Lower leg skin (tissue), 3 donors: ENCODE measurements around the gene TNF.

Experiments
- POLR2A ChIP-seq, 2 donors: fragments of 450-650 bp; IDR thresholded peaks; one replicate each; pipeline ENCODE4 v1.6.1; 2016 to 2017; ENCODE audit warnings: antibody characterized with exemption in 2 of 2, mild to moderate bottlenecking in 1 of 2, moderate library complexity in 1 of 2
- TF ChIP-seq, protein P1 (sequence below), 3 donors: fragments of 450-650 bp; IDR thresholded peaks; one replicate each; pipeline ENCODE4 v1.5.1; 2016; ENCODE audit warnings: antibody characterized with exemption in 3 of 3, mild to moderate bottlenecking in 3 of 3, moderate library complexity in 2 of 3

DNA sequence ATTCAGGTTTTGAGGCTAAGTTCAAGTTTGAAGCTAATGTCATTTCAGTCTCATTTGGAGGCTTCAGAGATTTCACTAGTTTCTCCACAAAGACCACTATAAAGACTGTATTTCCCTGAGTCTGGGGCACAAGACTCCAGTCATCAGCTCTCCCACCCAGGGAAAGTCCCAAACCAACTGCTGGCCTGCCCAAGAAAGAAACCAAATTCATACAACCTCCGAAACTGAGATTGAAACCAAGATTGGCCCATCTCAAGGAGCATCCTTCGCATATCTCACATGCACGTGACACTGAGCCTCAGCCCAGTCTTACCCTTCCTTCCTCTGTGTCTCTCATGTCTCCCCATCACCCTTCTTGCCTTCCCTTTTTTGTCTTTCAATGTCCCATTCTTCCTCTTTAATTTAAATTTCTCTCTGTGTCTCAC, 6.8 kb upstream of the TNF start:
- TF ChIP-seq, protein P1, sequence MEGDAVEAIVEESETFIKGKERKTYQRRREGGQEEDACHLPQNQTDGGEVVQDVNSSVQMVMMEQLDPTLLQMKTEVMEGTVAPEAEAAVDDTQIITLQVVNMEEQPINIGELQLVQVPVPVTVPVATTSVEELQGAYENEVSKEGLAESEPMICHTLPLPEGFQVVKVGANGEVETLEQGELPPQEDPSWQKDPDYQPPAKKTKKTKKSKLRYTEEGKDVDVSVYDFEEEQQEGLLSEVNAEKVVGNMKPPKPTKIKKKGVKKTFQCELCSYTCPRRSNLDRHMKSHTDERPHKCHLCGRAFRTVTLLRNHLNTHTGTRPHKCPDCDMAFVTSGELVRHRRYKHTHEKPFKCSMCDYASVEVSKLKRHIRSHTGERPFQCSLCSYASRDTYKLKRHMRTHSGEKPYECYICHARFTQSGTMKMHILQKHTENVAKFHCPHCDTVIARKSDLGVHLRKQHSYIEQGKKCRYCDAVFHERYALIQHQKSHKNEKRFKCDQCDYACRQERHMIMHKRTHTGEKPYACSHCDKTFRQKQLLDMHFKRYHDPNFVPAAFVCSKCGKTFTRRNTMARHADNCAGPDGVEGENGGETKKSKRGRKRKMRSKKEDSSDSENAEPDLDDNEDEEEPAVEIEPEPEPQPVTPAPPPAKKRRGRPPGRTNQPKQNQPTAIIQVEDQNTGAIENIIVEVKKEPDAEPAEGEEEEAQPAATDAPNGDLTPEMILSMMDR (IDR thresholded peaks at IDR 0.05), result no peak
- TF ChIP-seq POLR2A (IDR thresholded peaks at IDR 0.05), result no peak
